ENCODE data around the gene ADGRA1. TPM values are rescaled to one million over a fixed set of nuclear protein-coding genes. Genes with fewer than 3 reads are reported as not detected.

The ADGRA1 gene
- total RNA-seq, 6 donors from 2014 or later, result 0.30 to 1.0 (median 0.39) TPM; not detected in 1

DNA sequence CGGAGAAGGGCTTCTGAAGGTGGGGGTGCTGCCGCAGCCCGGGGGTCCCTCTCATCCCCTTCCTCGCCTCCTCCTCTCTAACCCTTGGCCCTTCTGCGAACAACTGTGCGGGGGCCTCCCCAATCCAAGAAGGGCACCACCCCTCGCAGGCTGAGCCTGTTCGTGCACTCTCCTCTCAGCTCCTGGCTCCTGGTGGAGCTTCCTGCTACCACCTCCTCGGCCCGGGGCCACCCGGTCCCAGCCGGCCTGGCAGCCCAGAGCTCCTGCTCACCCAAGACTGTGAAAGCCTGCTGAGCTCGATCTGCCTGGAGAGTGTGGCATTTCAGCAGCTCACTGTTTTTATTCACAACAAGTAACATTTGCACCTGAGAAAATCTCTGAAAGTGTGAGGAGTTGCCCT is 2.4 kb downstream of the ADGRA1 start:
- Histone ChIP-seq H3K9me3 (no peaks in the 10 kb centered on the region), H3K4me1 (peaks cover 0 to 15% (median 3%) of the 10 kb centered on the region in 4 donors), H3K27ac (no peak overlapping the region), H3K4me3 (no peak overlapping the region), H3K36me3 (no peaks in the 10 kb centered on the region), H3K27me3 (peaks cover 0 to 40% (median 19%) of the 10 kb centered on the region in 4 donors)
- 55 to 63% methylated on average over 13 of the region's 13 CpGs for WGBS, 2 donors
- DNase-seq (peak in 1 of 2 donors; percentile 67), ATAC-seq (ENCODE audit: low FRiP score in 2 of 2) (no peak)
- no peak for TF ChIP-seq POLR2AphosphoS5 (IDR thresholded peaks at IDR 0.05)
- TF ChIP-seq, protein P1, sequence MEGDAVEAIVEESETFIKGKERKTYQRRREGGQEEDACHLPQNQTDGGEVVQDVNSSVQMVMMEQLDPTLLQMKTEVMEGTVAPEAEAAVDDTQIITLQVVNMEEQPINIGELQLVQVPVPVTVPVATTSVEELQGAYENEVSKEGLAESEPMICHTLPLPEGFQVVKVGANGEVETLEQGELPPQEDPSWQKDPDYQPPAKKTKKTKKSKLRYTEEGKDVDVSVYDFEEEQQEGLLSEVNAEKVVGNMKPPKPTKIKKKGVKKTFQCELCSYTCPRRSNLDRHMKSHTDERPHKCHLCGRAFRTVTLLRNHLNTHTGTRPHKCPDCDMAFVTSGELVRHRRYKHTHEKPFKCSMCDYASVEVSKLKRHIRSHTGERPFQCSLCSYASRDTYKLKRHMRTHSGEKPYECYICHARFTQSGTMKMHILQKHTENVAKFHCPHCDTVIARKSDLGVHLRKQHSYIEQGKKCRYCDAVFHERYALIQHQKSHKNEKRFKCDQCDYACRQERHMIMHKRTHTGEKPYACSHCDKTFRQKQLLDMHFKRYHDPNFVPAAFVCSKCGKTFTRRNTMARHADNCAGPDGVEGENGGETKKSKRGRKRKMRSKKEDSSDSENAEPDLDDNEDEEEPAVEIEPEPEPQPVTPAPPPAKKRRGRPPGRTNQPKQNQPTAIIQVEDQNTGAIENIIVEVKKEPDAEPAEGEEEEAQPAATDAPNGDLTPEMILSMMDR (IDR thresholded peaks at IDR 0.05), result no peak
- TF ChIP-seq EP300 (IDR thresholded peaks at IDR 0.05), result no peak
- no peak for TF ChIP-seq POLR2A (IDR thresholded peaks at IDR 0.05)

DNA sequence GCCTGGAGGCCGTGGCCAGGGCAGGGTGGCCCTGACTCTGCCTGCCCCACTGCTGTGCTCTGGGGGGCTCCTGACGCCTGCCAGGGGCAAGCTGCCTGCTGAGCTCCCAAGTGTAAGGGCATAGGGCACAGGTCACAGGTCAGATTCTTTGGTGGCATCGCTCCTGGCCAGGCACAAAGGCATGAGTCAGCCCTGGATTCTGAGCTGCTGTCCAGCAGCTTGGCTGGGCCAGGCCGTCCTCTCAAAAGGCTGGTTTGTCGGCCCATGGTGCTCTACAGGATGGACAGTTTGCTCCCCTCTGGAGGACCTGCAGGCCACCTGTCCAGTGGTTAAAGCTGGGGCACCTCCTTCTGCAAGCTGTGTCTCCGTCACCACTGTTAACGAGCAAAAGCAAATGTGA is 2.9 kb downstream of the ADGRA1 start:
- Histone ChIP-seq H3K4me1 (peaks cover 0 to 15% (median 3%) of the 10 kb centered on the region in 4 donors), H3K4me3 (no peak overlapping the region), H3K27me3 (peaks cover 0 to 37% (median 17%) of the 10 kb centered on the region in 4 donors), H3K36me3 (no peaks in the 10 kb centered on the region), H3K27ac (no peak overlapping the region), H3K9me3 (no peaks in the 10 kb centered on the region)
- 62% methylated on average over 7 of the region's 7 CpGs; no CpG with 5 or more reads in 1 of the 2 donors for WGBS, 2 donors
- ATAC-seq (ENCODE audit: low FRiP score in 2 of 2) (no peak), DNase-seq (peak in 1 of 2 donors; percentile 55)
- TF ChIP-seq POLR2AphosphoS5 (IDR thresholded peaks at IDR 0.05), result no peak
- TF ChIP-seq EP300 (IDR thresholded peaks at IDR 0.05), result no peak
- TF ChIP-seq, protein P1 (IDR thresholded peaks at IDR 0.05), result no peak
- TF ChIP-seq POLR2A (IDR thresholded peaks at IDR 0.05), result no peak

DNA sequence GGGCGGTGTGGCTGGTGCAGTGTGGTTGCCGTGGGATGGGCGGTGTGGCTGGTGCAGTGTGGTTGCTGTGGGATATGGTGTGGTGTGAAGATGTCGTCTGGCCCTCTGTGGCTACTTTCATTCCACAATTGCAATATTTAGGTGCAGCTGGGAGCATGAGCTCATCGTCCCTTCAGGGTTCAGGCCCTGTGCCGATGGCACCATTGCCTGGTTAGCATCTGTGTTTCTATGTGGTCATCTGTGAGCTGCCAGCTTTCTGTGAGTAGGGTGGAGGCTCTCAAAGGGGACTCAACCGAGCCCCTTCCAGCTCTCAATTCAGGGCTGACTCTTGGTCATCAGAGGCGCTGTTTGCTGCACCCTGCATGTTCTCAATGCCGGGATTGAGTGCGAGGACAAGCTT is 3.6 kb downstream of the ADGRA1 start:
- WGBS, 2 donors, result 71 to 86% methylated on average over 4 to 10 of the region's 10 CpGs
- ATAC-seq (ENCODE audit: low FRiP score in 2 of 2), result no peak
- peaks cover 0 to 15% (median 3%) of the 10 kb centered on the region in 4 donors for H3K4me1 ChIP-seq
- H3K4me3 ChIP-seq, result no peak overlapping the region
- DNase-seq, result no peak
- H3K27me3 ChIP-seq, result peaks cover 0 to 30% (median 14%) of the 10 kb centered on the region in 4 donors
- no peaks in the 10 kb centered on the region for H3K9me3 ChIP-seq
- no peak for TF ChIP-seq POLR2AphosphoS5 (IDR thresholded peaks at IDR 0.05)
- TF ChIP-seq POLR2A (IDR thresholded peaks at IDR 0.05), result no peak
- TF ChIP-seq EP300 (IDR thresholded peaks at IDR 0.05), result no peak
- TF ChIP-seq, protein P1 (IDR thresholded peaks at IDR 0.05), result no peak
- H3K36me3 ChIP-seq, result no peaks in the 10 kb centered on the region
- no peak overlapping the region for H3K27ac ChIP-seq

DNA sequence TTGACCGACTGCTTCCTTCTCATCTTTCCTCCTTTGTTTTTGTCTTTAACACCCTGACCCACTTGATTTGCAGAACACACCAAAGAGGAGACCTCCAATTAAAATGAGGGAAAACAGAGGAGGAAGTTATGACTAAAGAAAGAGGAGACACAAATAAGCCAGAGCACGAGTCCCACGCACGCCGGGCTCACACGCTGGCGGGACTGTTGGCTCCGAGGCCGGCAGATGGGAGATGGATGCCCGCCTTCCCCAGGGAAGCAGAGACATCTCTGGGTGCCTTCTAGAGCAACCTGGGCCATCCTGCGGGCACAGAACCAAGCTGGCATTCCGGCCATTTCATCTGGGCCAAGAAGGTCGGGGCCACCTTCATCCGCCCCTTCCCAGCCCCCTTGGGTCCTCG is 5.6 kb downstream of the ADGRA1 start:
- no peaks in the 10 kb centered on the region for H3K9me3 ChIP-seq
- DNase-seq (no peak), ATAC-seq (ENCODE audit: low FRiP score in 2 of 2) (no peak)
- TF ChIP-seq, protein P1 (IDR thresholded peaks at IDR 0.05), result no peak
- TF ChIP-seq POLR2AphosphoS5 (IDR thresholded peaks at IDR 0.05) (no peak), POLR2A (IDR thresholded peaks at IDR 0.05) (no peak)
- H3K27me3 ChIP-seq, result peaks cover 0 to 12% (median 5%) of the 10 kb centered on the region in 4 donors
- no peak overlapping the region for H3K27ac ChIP-seq
- 83% methylated on average over 11 to 15 of the region's 15 CpGs for WGBS, 2 donors
- H3K36me3 ChIP-seq, result no peaks in the 10 kb centered on the region
- peaks cover 0 to 5% (median 0%) of the 10 kb centered on the region in 4 donors for H3K4me1 ChIP-seq
- no peak overlapping the region for H3K4me3 ChIP-seq

DNA sequence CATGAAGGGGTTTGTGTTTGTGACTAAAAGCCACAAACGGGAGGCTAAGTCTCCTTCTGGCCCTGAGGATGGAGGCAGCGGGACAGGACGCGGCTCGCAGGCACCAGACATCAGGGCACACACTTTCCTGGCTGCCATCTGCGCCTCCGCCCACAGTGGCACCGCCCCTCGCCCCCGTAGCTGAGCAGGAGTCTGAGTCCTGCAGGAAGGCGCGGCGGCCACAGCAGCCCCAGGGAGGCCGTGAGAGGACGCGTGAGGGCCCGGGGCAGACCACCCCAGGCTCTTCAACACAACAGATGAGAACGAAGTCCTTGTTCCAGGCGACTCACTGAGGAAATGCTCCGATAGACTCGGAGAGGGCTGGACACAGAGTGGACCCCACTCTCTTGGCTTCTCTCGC is 6.6 kb downstream of the ADGRA1 start:
- peaks cover 0 to 2% (median 0%) of the 10 kb centered on the region in 4 donors for H3K27me3 ChIP-seq
- ATAC-seq (ENCODE audit: low FRiP score in 2 of 2), result no peak
- WGBS, 2 donors, result 84% methylated on average over 19 to 22 of the region's 22 CpGs

More for the DNA sequence above, 6.6 kb downstream of the ADGRA1 start:
- Histone ChIP-seq H3K9me3 (no peaks in the 10 kb centered on the region), H3K27ac (no peak overlapping the region), H3K4me1 (no peaks in the 10 kb centered on the region), H3K4me3 (no peak overlapping the region), H3K36me3 (no peaks in the 10 kb centered on the region)
- DNase-seq, result peak in 1 of 2 donors; percentile 75
- TF ChIP-seq POLR2A (IDR thresholded peaks at IDR 0.05), result no peak
- TF ChIP-seq POLR2AphosphoS5 (IDR thresholded peaks at IDR 0.05), result no peak
- TF ChIP-seq EP300 (IDR thresholded peaks at IDR 0.05), result no peak
- TF ChIP-seq, protein P1 (IDR thresholded peaks at IDR 0.05), result no peak
